Hepatic stellate cell (primary cell): ENCODE results near the gene RASGRF2.
"Not testable (repeated sequence)": the region's sequence is repeated elsewhere in the genome, so short reads cannot be mapped to it uniquely, and the experiment has no call there.

Source experiments
- DNase-seq: peaks from one replicate; pipeline ENCODE4 v3.0.0; 2011; ENCODE audit warnings: low spot score

Gene RASGRF2

DNA sequence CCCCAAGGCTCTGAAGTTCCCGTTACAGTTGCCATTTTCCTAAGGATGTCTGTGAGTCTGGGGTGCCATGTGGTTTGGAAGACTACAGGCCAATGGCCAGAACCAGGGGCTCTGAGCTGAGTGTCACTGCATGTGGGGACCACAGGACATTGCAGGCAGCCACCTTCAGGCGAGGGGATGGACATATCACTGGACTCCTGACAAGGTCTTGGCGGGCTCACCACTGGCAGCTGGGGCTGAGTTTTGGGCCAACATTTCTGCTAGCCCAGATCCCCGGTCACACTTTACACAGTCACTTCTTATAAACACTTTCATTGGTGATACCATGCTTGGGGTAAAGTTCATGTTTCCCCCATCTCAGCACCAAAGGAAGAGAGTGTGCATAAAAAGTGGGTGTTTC lies 109.8 kb downstream of the RASGRF2 start:
- no peak for DNase-seq

DNA sequence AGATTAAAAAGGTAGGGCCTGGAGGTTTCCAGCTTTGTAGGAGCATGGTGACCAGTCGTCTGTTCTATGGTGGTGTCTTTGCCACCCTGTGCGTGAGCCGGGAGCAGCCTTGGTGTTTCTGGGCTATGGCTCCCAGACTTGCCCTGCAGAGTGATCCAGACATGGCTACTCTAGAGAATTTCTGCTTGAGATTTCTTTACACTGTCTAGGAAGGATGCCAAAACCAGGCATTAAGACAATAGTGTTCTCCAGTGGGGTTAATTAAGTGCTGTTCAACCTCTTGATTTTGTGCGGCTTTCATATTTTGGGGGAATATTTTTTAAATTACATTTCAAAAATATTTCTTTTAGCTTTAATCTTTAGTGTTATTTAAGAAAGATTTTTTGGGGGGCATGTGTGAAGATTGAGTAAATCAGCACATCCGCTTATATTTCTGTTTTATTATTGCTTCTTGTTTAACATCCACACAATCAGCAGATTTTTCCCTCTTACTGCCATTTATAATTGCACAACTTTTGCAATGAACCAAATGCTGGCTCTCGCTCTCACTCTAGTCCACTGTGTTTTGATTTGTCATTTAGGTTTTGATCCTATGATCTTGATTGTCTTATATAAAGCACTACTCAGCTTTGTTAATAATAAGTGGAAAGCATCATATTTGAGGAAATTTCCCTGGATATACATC lies 110.5 kb downstream of the RASGRF2 start:
- no peak for DNase-seq

DNA sequence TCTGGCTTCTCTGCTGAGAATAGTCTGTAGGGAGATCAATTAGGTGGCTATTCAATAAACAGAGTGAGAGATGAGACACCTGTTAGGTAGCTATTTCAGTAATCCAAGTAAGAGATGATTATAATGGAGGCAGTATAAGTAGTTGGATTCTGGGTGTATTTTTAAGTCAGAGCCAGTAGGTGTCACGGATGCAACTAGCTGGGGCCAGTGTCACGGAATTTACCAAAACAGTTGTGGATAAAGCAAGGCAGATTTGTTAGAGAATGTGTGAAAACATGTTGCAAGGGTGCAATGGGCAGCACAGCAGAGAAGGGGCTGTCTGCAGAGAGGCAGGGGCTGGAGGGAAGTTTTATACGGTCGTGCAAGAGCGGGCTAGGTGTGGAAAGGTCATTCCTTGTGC lies 114.9 kb downstream of the RASGRF2 start:
- DNase-seq, result no peak

DNA sequence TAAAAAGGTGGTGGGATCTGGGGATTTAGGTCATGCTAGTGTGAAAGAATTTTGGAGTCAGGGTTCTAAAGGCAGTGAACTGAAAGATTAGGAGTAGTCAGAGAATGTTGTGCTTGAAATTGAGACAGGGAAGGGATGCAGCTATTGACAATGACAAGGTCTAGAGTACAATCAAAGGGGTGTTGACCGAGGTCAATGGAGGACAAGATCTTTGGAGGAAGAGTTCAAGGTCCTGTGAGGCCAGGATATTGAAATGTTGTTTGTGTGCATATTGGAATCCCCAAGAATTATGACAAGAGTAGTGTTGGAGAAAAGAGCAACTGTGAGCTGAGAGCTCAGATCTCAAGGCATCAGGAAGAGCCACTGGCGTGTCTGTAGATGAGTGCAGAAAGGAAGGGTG lies 116.9 kb downstream of the RASGRF2 start:
- no peak for DNase-seq

DNA sequence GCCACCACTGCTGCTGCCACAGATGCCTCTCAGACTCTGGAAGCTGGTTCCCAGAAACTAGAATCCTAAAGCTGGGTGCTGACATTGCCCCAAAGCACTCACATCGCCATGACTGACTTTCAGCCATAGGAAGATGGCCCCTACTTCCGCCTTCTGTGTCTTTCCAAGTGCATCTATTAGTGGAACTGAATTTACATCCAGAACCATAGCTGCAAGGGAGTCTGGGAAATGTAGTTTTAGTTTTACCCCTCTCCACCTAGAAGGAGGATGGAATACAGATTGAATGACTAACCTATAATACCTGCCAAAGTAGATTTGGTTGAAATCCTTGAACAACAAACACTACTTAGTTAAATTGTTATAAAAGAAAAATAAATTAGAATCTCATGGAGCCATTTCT lies 118.8 kb downstream of the RASGRF2 start:
- DNase-seq, result no peak

DNA sequence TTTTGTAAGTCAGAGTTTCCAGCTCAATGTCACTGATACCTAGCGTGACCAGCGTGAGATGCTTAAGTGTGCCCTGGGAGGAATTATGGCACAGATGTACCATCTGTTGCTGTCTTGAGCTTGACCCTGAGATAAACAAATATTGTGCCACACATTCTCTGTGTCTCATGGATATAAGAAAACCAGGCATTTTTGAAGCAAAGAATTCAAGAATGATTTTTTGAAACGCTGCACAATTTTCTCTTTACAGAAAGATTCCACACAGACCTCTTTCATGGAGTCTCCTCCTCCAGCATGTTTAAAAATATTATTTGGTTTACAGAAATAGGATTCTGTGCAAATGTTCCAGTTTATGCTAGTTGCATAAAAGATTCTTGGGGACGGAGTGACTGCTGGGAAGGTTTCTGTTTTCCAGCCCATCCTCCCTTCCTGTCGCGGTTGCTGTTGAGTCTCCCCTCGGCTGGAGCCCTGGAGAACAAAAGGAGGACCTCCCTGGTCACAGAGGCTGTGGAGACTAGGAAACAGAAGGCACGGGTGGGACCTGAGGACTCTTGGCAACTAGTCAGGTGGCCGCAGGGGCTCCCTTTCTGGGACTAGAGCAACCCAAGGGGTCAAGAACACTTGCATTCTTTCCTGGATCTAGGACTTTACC lies 120.8 kb downstream of the RASGRF2 start:
- no peak for DNase-seq

DNA sequence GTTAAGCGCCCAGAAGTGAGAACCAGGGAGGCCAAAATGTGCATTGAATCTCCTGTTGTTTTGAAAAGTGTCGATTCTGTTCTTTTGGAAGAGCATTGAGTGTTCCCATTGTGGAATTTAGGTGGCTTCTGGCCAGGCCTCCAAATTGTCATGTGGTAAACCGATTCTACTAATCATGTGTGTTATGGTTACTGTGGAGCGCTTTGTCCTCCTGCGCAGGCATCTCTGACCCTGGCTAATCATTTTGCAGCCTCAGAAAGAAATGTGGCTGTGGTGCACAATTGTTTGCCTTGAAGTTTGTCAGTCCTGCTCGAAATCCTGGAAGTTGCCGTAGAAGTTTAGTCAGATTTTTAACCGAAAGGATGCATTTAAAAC lies 121.3 kb downstream of the RASGRF2 start:
- no peak for DNase-seq

DNA sequence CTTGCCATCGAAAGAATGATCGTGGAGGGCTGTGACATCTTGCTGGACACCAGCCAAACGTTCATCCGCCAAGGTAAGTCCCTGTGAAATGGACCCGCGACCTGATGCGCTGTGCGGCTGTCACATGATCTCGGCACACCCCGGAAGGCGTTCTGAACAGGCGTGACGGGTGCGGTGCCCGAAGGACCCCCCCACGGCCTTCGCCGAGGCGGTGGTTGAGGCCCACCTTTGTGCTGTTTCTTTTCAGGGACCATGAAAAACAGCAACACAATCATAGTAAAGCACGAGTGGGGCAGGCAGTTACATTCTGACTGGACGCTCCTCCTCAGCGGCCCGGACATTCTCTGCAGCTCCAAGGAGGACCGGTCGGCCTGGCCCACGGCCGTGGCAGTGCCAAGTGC lies 126.7 kb downstream of the RASGRF2 start:
- DNase-seq, result no peak

DNA sequence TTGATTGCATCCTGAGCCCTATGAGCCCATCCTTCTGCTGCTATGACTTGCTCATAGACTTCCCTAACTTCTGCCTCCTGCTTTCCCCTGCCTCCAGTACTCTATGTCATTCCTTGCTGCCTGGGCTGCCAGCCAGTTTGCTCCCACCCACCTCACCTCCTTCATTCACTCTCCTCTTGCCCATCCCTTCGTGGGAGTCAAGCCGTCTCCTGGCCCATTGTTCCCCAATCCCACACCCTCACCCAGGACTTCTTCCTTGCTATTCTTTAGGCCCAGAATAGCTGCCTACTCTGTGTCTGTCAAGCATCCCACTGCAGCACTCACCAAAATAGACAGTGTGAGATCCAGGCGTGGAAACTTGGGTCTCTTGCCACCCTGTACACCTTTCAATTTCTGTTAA lies 131.0 kb downstream of the RASGRF2 start:
- DNase-seq, result no peak

DNA sequence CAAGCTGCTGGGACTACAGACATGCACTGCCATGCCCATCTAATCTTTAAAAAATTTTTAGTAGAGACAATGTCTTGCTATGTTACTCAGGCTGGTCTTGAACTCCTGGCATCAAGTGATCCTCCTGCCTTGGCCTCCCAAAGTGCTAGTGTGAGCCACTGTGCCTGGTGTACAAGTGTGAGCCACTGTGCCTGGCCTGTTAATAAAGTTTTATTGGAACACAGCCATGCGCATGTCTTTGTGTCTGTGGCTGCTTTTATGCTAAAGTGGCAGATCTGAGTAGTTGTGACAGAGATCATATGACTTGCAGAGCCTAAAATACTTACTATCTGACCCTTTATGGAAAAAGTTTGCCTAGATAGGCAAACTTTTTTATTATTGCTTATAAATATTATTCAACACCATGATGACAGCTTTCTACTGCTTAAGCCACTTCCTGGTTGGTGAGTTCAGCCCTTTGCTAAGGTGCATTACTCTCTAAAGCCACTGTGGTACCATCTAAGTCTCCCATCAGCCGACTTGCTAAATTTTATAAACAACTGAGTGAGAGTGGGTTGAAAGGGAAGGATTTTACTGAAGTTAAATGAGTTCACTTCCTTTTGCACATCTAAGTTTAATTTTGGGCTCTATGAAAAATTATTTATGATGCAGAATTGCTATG lies 133.5 kb downstream of the RASGRF2 start:
- no peak for DNase-seq

DNA sequence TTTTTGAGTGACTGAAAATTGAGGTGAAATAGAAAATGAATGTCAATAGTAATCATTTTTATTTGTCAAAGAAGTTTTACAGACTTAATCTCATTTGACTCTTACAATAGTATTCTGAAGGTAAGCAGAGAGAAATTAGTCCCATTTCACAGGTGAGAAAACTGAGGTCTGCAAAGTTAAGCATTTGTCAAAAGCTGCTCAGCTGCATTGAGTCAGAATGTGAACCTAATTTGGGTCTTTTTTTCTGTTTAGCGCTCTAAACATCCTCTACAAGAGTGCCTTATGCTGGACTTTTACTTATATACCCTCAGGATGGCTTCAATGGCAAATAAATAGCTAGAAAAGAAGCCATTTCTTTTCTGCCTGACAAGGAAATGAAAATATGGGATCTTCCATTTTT lies 135.7 kb downstream of the RASGRF2 start:
- DNase-seq, result no peak

DNA sequence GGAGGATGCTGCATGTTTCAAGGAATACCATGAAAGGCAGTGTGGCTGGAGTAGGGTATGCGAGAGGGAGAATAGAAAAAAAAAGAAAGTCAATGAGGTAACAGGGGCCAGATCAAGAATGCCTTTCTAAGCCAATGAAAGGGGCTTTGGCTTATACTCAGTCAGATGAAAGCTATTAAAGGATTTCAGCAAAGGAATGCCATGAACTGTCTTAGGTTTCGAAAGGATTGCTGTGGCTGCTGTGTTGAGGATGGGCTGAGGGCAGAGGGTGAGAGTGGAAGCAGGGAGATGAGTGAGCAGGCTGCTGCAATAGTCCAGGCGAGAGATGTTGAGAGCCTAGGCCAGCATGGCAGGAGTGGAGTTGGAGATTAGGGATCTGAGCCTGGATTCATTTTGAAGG lies 137.6 kb downstream of the RASGRF2 start:
- no peak for DNase-seq

DNA sequence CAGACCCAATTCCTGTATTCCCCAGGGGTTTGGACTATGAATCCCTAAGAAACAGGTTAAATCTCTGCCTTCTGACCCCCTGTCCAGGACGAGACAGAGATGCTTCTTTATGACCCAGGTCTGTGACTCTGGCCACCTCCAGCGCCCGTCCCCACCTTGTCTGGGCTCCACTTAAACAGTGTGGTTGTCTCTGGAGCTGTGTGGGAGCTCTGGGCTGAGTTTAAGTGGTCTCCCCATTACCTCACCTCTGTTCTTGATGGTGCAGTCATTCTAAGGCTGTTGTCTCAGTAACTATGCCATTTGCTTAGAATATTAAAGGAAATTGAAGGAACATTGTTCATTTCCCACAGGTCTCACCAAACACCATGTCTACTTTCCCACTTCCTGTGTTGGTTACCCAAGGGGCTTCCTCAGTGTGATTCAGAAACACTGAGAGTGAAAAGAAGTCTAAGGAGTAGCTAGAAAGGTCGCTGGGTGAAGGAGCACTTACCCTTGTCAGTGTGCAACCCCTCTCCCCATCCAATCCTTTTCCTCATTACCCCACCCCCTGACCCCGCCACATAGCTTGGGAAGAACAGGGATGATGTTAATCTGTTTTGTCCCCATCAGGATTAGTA lies 145.2 kb downstream of the RASGRF2 start:
- no peak for DNase-seq

DNA sequence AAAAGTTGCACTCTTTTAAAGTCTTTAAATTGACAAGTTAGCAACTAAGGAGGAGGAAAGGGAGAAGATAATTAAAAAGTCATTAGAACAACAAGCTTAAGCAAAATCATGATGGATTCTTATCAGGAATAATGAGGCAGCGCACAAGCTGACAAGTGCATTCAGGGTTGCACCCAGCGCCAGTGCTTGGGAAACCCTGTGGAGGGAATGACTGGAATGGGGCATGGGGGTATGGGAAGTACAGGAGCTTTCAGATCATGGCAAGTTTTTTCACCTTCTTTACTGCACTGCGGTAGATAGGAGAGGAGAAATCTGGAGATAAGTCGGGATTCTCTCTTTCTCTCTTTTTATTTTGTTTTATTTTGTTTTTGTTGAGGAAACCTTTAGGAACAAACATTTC lies 155.1 kb downstream of the RASGRF2 start:
- no peak for DNase-seq

DNA sequence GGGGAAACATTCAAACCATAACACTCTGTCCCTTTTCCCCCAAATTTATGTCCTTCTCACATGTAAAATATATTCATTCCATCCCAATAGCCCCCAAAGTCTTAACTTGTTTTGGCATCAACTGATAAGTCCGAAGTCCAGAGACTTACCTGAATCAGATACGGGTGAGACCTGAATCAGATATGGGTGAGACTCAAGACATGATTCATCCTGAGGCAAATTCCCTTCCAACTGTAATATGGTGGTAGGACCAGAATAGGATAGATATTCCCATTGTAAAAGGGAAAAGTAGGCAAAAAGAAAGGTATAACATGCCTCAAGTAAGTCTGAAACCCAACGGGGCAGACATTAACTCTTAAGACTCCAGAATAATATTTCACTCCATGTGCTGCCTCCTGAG lies 157.4 kb downstream of the RASGRF2 start:
- no peak for DNase-seq

DNA sequence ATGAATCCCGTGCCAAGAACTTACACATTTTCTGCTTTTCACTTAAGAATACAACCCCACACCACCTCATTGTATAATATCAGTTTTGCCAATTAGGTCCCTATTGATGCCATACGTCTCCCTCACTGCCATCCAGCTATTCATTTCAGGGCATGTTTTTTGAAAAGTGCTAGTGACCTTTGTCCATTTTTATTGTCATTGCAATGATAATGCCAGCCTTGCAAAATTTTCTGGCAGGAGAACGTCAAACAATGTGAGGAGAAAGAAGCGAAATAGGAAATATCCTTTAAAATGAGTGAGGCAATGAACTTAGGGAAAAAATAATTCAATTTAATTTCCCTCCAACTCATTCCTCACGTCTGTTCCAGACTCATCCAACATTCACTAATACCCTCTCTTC lies 161.1 kb downstream of the RASGRF2 start:
- no peak for DNase-seq

DNA sequence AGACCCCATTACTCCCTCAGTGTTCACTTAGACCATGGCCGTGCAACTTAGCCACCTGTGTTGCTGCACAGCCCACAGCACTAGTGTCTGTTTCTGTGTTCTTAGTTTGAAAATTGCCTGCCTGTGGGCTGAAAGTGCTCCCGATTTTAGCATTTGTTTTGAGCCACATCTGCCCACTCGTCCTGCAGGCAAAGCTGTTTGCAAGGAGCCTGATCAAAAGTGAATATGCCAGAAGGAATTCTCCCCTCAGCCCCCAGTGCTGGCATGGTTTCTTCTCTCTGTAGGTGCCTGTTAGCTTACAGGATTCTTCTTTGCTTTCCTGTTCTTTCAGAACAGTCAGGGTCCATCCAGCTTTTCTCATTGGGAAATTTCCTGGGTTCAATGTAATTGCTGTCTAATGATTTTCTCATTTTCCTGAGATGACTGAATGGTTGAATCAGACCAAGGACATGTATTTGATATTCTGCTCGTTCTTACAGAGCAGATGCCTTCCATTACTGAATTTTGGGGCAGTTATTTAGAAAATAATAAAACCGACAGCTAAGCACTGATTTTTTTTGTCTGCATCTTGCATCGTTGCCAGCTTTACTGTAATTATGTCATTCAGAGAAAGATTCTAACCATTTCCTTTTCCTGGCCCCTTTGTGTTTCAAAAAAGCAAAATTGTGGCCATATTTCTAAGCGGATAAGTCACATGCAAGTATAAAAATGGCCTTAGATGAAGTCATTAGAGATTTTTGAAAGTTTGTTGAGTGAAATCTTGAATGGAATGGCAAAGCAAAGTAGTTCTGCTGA lies 161.9 kb downstream of the RASGRF2 start:
- no peak for DNase-seq

DNA sequence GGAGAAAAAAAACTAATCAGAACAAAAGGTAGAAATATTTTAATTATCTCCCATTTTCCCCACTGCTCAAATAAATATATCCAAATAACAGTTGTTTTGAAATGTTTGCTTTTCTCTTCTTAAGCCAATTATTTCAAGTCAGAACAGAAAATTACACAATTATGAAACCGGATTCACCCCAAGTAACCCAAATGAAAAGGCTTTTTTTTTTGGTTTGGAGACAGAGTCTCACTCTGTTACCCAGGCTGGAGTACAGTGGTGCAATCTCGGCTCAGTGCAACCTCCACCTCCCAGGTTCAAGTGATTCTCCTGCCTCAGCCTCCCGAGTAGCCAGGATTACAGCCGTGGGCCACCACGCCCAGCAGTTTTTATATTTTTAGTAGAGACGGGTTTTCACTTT lies 164.5 kb downstream of the RASGRF2 start:
- DNase-seq, result not testable (repeated sequence)

DNA sequence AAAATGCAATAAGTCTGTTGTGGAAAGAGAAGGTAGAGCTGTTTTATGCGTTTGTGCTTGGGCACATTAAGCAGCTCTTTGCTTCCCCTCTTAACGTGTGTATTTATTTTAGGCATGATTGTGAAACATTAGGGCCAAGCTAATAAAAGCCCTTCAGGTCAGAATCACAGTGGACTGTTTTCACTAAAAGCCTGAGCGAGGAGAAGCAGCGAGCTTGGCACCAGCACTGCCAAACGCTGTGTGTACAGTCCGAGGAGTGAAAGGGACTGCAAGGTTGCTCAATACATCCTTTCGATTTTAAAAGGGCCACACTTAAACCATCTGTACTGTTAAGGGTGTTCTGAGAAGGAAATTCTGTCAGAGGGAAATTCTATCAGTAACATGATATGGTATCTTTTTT lies 165.8 kb downstream of the RASGRF2 start:
- DNase-seq, result peak; percentile 4

DNA sequence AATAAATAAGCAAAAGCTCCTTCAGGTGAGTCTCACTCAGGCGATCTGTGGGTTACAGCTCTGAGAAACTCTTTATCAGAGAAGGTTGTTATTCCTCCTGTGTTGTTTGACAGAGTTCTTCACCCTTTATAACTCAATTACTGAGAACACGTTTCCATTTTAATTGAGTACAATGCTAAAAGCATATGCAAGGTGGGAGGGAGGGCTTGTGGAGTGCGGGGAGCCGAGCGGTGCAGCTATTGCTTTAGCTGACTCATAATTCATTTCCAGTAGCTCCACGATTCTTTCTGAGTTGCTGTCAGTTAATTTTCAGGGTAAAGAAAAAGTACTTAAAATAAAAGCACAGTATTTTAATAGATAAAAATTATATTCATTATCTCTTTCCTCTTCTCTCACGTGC lies 168.3 kb downstream of the RASGRF2 start:
- no peak for DNase-seq

DNA sequence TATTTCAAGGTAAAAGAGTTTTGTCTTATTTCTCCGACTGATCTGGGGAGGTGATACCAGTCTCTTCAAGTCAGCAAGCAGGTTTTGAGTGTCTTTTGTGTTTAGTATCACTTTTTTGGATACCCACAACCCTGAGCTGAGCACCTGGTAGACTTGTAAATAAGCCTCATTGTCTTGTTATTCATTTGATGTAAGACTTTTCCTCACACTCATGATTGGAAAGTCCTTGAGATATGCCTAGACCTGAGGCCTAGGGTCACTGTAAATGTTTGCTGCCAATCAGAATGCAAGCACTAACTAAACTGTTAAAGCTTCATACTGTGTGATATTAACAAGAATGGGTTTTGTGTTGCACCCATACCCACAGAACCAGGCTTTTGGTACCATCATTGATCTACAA lies 172.2 kb downstream of the RASGRF2 start:
- no peak for DNase-seq

DNA sequence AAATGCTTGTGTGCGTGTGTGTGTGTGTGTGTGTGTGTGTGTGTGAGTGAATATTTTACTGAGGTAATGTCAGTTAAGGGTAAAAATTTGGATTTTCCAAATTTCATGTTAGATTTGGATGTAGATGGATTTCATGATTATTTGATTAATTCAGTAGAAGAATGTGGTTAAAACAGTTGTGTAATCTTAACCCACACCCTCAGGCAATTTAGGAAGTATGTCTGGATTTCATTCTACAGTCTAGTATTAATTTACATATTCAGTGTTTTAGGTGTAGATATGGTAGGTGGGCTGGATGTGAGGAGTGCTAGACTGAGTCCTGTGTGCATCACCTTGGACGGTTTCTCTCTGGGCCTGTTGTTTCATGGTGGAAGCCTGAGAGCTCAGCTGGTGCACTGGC lies 173.9 kb downstream of the RASGRF2 start:
- DNase-seq, result no peak
